ENCODE measurements around the gene EDNRA.

DNA sequence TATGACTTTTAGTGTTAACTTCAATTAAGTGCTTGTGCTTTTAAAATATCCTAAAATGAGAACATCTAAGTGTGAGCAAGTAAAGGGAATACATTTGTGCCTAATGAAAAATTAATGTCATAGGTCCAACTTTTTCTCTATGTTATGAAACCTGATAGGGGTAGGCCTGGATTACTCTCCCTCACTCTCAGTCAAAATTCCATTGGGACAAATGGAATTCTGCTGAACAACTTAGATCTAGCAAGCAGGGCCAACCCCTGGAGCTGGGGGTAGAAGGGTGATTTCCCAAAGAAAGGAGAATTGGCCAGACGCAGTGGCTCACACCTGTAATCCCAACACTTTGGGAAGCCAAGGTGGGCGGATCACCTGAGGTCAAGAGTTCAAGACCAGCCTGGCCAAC, 67.4 kb downstream of the EDNRA start:
- TF ChIP-seq, protein P1, sequence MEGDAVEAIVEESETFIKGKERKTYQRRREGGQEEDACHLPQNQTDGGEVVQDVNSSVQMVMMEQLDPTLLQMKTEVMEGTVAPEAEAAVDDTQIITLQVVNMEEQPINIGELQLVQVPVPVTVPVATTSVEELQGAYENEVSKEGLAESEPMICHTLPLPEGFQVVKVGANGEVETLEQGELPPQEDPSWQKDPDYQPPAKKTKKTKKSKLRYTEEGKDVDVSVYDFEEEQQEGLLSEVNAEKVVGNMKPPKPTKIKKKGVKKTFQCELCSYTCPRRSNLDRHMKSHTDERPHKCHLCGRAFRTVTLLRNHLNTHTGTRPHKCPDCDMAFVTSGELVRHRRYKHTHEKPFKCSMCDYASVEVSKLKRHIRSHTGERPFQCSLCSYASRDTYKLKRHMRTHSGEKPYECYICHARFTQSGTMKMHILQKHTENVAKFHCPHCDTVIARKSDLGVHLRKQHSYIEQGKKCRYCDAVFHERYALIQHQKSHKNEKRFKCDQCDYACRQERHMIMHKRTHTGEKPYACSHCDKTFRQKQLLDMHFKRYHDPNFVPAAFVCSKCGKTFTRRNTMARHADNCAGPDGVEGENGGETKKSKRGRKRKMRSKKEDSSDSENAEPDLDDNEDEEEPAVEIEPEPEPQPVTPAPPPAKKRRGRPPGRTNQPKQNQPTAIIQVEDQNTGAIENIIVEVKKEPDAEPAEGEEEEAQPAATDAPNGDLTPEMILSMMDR (IDR thresholded peaks at IDR 0.05; ENCODE audit: low read length), result no peak
- TF ChIP-seq EZH2 (IDR thresholded peaks at IDR 0.05; ENCODE audit: borderline replicate concordance, low read length), result no peak

All from OCI-LY1 (cell line).